ENCODE data around the gene ITPK1.

DNA sequence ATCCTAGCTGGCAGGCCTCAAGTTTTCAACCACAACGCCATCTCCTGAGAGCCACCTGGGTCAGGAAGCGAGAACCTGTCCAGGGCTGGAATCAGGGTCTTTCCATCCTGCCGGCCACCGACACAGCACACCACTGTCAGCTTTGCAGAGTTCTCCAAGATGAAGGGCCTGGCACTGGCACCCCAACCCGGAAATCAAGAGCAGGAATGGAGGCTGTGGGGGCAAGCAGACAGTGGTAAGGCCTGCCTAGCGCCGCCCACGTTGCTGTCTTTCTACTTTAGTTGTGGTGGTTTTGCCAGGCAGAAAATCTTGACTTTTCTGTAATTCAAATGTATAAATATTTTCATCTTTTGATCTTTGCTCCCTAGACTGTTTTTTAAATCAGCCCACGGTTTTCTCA is 90.7 kb downstream of the ITPK1 start:
- TF ChIP-seq, protein P1, sequence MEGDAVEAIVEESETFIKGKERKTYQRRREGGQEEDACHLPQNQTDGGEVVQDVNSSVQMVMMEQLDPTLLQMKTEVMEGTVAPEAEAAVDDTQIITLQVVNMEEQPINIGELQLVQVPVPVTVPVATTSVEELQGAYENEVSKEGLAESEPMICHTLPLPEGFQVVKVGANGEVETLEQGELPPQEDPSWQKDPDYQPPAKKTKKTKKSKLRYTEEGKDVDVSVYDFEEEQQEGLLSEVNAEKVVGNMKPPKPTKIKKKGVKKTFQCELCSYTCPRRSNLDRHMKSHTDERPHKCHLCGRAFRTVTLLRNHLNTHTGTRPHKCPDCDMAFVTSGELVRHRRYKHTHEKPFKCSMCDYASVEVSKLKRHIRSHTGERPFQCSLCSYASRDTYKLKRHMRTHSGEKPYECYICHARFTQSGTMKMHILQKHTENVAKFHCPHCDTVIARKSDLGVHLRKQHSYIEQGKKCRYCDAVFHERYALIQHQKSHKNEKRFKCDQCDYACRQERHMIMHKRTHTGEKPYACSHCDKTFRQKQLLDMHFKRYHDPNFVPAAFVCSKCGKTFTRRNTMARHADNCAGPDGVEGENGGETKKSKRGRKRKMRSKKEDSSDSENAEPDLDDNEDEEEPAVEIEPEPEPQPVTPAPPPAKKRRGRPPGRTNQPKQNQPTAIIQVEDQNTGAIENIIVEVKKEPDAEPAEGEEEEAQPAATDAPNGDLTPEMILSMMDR (IDR thresholded peaks at IDR 0.05), result no peak
- no peak for TF ChIP-seq POLR2A (IDR thresholded peaks at IDR 0.05)
